ENCODE measurements around the gene NXPH4.

Gene NXPH4

GRCh38 chr12:57231276-57232021 lies 14.9 kb downstream of the NXPH4 start:
- no peak for TF ChIP-seq CTCF (conservative IDR thresholded peaks at IDR 0.05; ENCODE audit: low read length)
- peak overlapping the region; percentile 97 for H3K4me3 ChIP-seq (ENCODE audit: low read length)
- no peak for DNase-seq (ENCODE audit: low read depth)

DNA sequence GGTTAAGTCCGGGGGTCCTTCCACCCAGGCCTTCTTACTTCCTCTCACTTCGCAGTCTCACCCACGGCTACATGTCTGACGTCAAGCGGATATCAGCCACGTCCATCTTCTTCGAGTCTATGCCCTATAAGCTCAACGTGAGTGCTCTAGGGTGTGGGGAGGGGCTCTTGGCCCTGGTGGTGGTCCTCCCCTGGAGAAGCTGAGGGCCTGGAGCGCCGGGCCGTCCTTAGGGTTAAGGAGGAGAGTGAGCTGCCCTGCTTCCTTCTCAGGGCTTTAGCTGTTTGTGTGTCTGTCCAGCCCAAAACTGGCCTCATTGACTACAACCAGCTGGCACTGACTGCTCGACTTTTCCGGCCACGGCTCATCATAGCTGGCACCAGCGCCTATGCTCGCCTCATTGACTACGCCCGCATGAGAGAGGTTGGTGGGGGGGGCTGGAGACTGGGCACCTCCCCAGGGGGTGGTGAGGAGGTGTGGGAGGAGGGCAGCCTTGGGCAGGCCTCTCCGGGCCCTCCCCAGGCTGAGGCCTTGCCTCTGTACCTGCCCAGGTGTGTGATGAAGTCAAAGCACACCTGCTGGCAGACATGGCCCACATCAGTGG lies 15.7 kb downstream of the NXPH4 start:
- H3K4me3 ChIP-seq (ENCODE audit: low read length) = peak overlapping the region; percentile 97
- no peak for DNase-seq (ENCODE audit: low read depth)
- no peak for TF ChIP-seq CTCF (conservative IDR thresholded peaks at IDR 0.05; ENCODE audit: low read length)

- DNase-seq (ENCODE audit: low read depth) = peak; percentile 66
- H3K4me3 ChIP-seq (ENCODE audit: low read length) = no peak overlapping the region
- TF ChIP-seq CTCF (conservative IDR thresholded peaks at IDR 0.05; ENCODE audit: low read length) = no peak
Observed at GRCh38 chr12:57233357-57234232, 17.0 kb downstream of the NXPH4 start.

DNA sequence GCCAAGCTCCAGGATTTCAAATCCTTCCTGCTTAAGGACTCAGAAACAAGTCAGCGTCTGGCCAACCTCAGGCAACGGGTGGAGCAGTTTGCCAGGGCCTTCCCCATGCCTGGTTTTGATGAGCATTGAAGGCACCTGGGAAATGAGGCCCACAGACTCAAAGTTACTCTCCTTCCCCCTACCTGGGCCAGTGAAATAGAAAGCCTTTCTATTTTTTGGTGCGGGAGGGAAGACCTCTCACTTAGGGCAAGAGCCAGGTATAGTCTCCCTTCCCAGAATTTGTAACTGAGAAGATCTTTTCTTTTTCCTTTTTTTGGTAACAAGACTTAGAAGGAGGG lies 17.6 kb downstream of the NXPH4 start:
- H3K4me3 ChIP-seq (ENCODE audit: low read length) = no peak overlapping the region
- no peak for DNase-seq (ENCODE audit: low read depth)
- no peak for TF ChIP-seq CTCF (conservative IDR thresholded peaks at IDR 0.05; ENCODE audit: low read length)

DNA sequence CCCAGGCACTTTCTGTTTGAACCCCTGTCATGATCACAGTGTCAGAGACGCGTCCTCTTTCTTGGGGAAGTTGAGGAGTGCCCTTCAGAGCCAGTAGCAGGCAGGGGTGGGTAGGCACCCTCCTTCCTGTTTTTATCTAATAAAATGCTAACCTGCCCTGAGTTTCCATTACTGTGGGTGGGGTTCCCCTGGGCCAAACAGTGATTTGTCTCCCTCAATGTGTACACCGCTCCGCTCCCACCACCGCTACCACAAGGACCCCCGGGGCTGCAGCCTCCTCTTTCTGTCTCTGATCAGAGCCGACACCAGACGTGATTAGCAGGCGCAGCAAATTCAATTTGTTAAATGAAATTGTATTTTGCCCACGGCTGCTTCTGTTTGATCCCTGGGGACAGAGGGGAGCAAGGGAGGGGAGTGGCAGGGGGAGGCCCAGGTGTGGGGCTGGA lies 18.0 kb downstream of the NXPH4 start:
- no peak for TF ChIP-seq CTCF (conservative IDR thresholded peaks at IDR 0.05; ENCODE audit: low read length)
- no peak overlapping the region for H3K4me3 ChIP-seq (ENCODE audit: low read length)
- DNase-seq (ENCODE audit: low read depth) = no peak

- no peak for TF ChIP-seq CTCF (conservative IDR thresholded peaks at IDR 0.05; ENCODE audit: low read length)
- no peak overlapping the region for H3K4me3 ChIP-seq (ENCODE audit: low read length)
- DNase-seq (ENCODE audit: low read depth) = no peak
Observed at GRCh38 chr12:57235017-57235727, 18.6 kb downstream of the NXPH4 start.
